Testis (tissue), 2 donors: ENCODE measurements around the gene CCDC182.

Experiments used
- POLR2A ChIP-seq: fragments of 450-650 bp; IDR thresholded peaks from one replicate; pipeline ENCODE4 v1.6.1; 2017; ENCODE audit warnings: antibody characterized with exemption, mild to moderate bottlenecking, moderate library complexity
- TF ChIP-seq, protein P1 (sequence below), 3 experiments: fragments of 450-650 bp in 2 of 3; fragments of 200-600 bp in 1 of 3; sonication (generic) in 1 of 3; IDR thresholded peaks; one replicate each; pipeline ENCODE4 v1.5.1; 2016 to 2019; ENCODE audit warnings: antibody characterized with exemption in 3 of 3, mild to moderate bottlenecking in 2 of 3, moderate library complexity in 1 of 3

DNA sequence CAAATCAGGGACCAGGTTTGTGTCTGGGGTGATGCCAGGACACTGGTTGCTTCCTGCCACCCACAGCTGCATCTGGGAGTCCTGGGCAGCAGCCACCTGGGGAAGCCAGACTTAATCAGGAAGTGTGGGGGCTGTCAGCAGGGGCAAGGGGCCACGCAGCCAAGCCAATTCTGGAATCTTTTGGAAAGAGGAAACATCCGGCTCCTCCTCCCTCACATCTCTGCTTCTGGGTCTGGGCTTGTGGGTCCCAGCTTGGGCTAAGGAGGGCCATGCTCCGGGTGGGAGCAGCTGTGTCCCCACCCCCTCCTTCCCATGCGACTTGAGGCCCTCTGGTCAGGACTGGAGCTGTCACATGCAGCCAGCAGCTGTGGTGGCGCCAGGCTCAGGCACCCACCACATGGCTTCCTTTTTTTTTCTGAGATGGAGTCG is 37.0 kb upstream of the CCDC182 start:
- TF ChIP-seq, protein P1, sequence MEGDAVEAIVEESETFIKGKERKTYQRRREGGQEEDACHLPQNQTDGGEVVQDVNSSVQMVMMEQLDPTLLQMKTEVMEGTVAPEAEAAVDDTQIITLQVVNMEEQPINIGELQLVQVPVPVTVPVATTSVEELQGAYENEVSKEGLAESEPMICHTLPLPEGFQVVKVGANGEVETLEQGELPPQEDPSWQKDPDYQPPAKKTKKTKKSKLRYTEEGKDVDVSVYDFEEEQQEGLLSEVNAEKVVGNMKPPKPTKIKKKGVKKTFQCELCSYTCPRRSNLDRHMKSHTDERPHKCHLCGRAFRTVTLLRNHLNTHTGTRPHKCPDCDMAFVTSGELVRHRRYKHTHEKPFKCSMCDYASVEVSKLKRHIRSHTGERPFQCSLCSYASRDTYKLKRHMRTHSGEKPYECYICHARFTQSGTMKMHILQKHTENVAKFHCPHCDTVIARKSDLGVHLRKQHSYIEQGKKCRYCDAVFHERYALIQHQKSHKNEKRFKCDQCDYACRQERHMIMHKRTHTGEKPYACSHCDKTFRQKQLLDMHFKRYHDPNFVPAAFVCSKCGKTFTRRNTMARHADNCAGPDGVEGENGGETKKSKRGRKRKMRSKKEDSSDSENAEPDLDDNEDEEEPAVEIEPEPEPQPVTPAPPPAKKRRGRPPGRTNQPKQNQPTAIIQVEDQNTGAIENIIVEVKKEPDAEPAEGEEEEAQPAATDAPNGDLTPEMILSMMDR (IDR thresholded peaks at IDR 0.05): no peak
- no peak for TF ChIP-seq POLR2A
